ENCODE results near the gene LRRC27.

GRCh38 chr10:132321726-132322125, 10.3 kb upstream of the LRRC27 start:
- TF ChIP-seq CTCF (IDR thresholded peaks at IDR 0.05) (no peak), POLR2AphosphoS5 (IDR thresholded peaks at IDR 0.05) (no peak)
